KMS-11 (cell line): ENCODE data around the gene SPEG.

ENCODE experiments used
- H2AFZ ChIP-seq: fragments of 200-600 bp; sonication (generic); 2 replicates; pipeline ENCODE4 v1.6.1; 2016; ENCODE audit warnings: antibody characterized with exemption, mixed run types, low read depth
- H3K27ac ChIP-seq: fragments of 200-600 bp; sonication (generic); 2 replicates; pipeline ENCODE4 v1.6.1; 2016; ENCODE audit warnings: mild to moderate bottlenecking, mixed run types
- H3K27me3 ChIP-seq: fragments of 200-600 bp; sonication (generic); 2 replicates; pipeline ENCODE4 v1.6.1; 2017; ENCODE audit warnings: mild to moderate bottlenecking, low read depth, mixed run types, moderate library complexity; ENCODE audit not compliant: insufficient read depth
- H3K36me3 ChIP-seq: fragments of 200-600 bp; sonication (generic); 2 replicates; pipeline ENCODE4 v1.6.1; 2017; ENCODE audit warnings: mild to moderate bottlenecking, mixed run types; ENCODE audit not compliant: insufficient read depth
- H3K4me1 ChIP-seq: fragments of 200-600 bp; sonication (generic); 2 replicates; pipeline ENCODE4 v1.6.1; 2016; ENCODE audit warnings: mild to moderate bottlenecking, low read depth, mixed run types; ENCODE audit not compliant: poor library complexity, severe bottlenecking
- H3K4me2 ChIP-seq: fragments of 200-600 bp; sonication (generic); 2 replicates; pipeline ENCODE4 v1.7.0; 2016; ENCODE audit warnings: mild to moderate bottlenecking, mixed run types
- H3K4me3 ChIP-seq: fragments of 200-600 bp; sonication (generic); IDR thresholded peaks from 2 replicates; pipeline ENCODE4 v1.6.1; 2017; ENCODE audit warnings: low read depth, low read length, mixed read lengths; ENCODE audit not compliant: insufficient read depth
- H3K79me2 ChIP-seq: fragments of 200-600 bp; sonication (generic); 2 replicates; pipeline ENCODE4 v1.6.1; 2016; ENCODE audit warnings: low read depth, mixed run types; ENCODE audit not compliant: insufficient read depth
- H3K9ac ChIP-seq: fragments of 200-600 bp; sonication (generic); 2 replicates; pipeline ENCODE4 v1.6.1; 2016; ENCODE audit warnings: mild to moderate bottlenecking, mixed run types
- H4K20me1 ChIP-seq: fragments of 200-600 bp; sonication (generic); 2 replicates; pipeline ENCODE4 v1.6.1; 2016; ENCODE audit warnings: mild to moderate bottlenecking, mixed run types; ENCODE audit not compliant: insufficient read depth
- CTCF ChIP-seq: fragments of 200-600 bp; sonication (generic); conservative IDR thresholded peaks from 2 replicates; pipeline ENCODE4 v1.6.1; 2017; ENCODE audit warnings: low read depth, mild to moderate bottlenecking, antibody characterized with exemption, low read length, moderate library complexity, mixed read lengths

The SPEG gene

DNA sequence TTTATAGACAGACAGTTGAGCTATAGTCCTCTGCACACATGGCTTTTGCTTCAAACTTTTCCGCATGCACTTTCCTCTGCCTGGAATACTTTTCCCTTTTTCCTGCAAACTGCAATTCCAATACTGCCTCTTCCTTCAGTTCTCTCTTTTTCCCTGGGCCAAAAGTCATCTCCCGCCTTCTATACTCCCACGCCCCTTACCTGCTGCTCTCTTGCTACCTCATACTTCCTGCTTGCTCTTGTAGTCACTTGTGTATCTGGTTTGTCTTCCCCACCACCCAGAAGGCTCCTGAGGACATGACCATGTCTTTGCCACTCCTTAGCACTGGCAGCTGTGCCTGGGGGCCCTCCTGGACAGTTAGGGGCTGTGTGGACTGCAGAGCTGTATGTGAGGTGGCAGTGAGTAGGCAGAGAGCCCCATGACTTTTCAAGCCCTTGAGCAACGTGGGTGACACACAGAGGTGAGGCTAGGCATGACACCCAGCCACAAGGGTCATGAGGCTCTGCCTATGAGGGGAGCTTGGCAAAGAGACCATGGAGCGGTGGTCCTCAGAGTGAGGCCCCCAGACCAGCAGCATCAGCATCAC, 23.2 kb downstream of the SPEG start:
- no peak overlapping the region for H3K9ac ChIP-seq
- no peak overlapping the region for H3K27ac ChIP-seq

DNA sequence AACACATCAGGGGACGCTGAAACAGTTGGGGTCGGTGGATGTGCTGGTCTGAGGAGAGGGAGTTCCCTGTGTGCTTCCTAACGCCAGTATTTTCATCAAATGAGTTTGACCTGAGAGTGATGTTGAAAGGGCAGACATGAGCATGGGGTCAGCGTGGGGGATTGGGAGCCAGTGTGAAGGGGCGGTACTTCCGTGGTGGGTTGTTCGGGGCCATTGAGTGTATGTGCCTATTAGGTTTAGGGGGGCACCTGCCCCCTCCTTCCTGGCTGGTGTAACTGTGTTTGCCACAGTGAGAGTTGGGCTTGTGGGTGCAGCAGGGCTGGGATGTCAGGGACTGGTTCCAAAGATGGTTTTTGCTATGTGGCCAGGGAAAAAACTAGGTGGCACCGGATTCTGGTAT, 24.4 kb downstream of the SPEG start:
- no peak for TF ChIP-seq CTCF
- Histone ChIP-seq H3K9ac (no peak overlapping the region), H3K4me3 (no peak overlapping the region), H3K79me2 (no peaks in the 10 kb centered on the region), H3K4me2 (no peak overlapping the region), H3K27ac (no peak overlapping the region), H3K36me3 (no peaks in the 10 kb centered on the region), H4K20me1 (no peaks in the 10 kb centered on the region), H3K27me3 (no peaks in the 10 kb centered on the region; the same call in 1 of the 2 replicates), H2AFZ (no peak overlapping the region), H3K4me1 (no peaks in the 10 kb centered on the region)

More for the DNA sequence above, 23.2 kb downstream of the SPEG start:
- Histone ChIP-seq H3K79me2 (no peaks in the 10 kb centered on the region), H3K4me1 (no peaks in the 10 kb centered on the region), H4K20me1 (no peaks in the 10 kb centered on the region), H2AFZ (no peak overlapping the region), H3K4me3 (no peak overlapping the region), H3K4me2 (no peak overlapping the region), H3K36me3 (no peaks in the 10 kb centered on the region), H3K27me3 (peaks cover 2% of the 10 kb centered on the region; the same call in 1 of the 2 replicates)
- 0 out of 2 replicates have a peak, but pooled peaks have one; percentile 22 for TF ChIP-seq CTCF

GRCh38 chr2:219459460-219460311, 25.0 kb downstream of the SPEG start:
- peak overlapping the region; percentile 3; the same call in 1 of the 2 replicates for H2AFZ ChIP-seq
- no peak overlapping the region for H3K4me3 ChIP-seq
- no peaks in the 10 kb centered on the region for H3K4me1 ChIP-seq
- no peaks in the 10 kb centered on the region for H4K20me1 ChIP-seq
- TF ChIP-seq CTCF = peak; percentile 88
- no peaks in the 10 kb centered on the region; the same call in 1 of the 2 replicates for H3K27me3 ChIP-seq
- H3K4me2 ChIP-seq = no peak overlapping the region
- H3K79me2 ChIP-seq = no peaks in the 10 kb centered on the region
- no peak overlapping the region for H3K9ac ChIP-seq
- H3K36me3 ChIP-seq = no peaks in the 10 kb centered on the region
- no peak overlapping the region for H3K27ac ChIP-seq

DNA sequence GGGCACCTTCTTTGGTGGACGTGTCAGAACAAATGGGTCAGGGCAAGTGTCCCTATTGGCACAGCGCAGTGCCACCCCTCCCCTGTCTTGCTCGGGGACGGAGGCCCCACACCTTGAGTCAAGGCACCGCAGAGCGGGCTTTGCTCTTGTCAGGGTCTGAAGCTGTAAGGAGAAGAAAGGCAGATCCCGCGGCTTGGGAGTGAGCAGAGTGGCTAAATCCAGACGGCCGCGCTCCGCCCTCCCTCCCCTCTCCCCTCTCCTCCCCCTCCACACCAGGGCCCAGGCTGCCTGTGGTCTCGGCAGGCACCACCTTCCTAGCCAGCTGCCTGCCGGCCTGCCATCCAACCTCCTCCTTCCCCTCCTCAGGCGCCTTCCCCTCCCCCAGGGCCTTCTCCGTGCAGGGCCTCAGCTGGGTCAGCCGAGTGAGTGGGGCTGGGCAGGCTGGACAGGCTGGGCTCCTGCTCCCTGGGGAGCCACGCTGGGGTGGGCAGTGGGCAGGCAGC, 25.8 kb downstream of the SPEG start:
- no peak overlapping the region for H3K4me2 ChIP-seq
- no peaks in the 10 kb centered on the region; the same call in 1 of the 2 replicates for H3K27me3 ChIP-seq
- H3K79me2 ChIP-seq = no peaks in the 10 kb centered on the region
- no peaks in the 10 kb centered on the region for H4K20me1 ChIP-seq
- H3K9ac ChIP-seq = no peak overlapping the region
- no peaks in the 10 kb centered on the region for H3K36me3 ChIP-seq
- H3K27ac ChIP-seq = no peak overlapping the region
- H3K4me1 ChIP-seq = no peaks in the 10 kb centered on the region
- H2AFZ ChIP-seq = no peak overlapping the region
- no peak for TF ChIP-seq CTCF
- H3K4me3 ChIP-seq = no peak overlapping the region
